ENCODE data around the gene RAI1.

Gene RAI1

GRCh38 chr17:17665255-17665654 is 16.0 kb upstream of the RAI1 start:
- no peak overlapping the region for H3K9ac ChIP-seq (ENCODE audit: low read length)
- H3K9me3 ChIP-seq (ENCODE audit: control insufficient read depth, insufficient read depth, low read depth, low read length) = no peaks in the 10 kb centered on the region
- H3K36me3 ChIP-seq (ENCODE audit: control insufficient read depth, insufficient read depth, low read length) = no peaks in the 10 kb centered on the region
- peaks cover 7% of the 10 kb centered on the region; the same call in 1 of the 2 replicates for H3K27me3 ChIP-seq (ENCODE audit: control insufficient read depth, insufficient read depth, low read length)
- H3K4me1 ChIP-seq (ENCODE audit: control insufficient read depth, insufficient read depth, low read length) = peaks cover 10% of the 10 kb centered on the region; the same call in 1 of the 2 replicates
- H3K4me3 ChIP-seq (ENCODE audit: low read depth, low read length) = no peak overlapping the region
- no peak overlapping the region for H3K27ac ChIP-seq (ENCODE audit: low read depth, low read length)

GRCh38 chr17:17666111-17666714 is 15.0 kb upstream of the RAI1 start:
- Histone ChIP-seq H3K36me3 (ENCODE audit: control insufficient read depth, insufficient read depth, low read length) (no peaks in the 10 kb centered on the region), H3K4me1 (ENCODE audit: control insufficient read depth, insufficient read depth, low read length) (peaks cover 10% of the 10 kb centered on the region; the same call in 1 of the 2 replicates), H3K9ac (ENCODE audit: low read length) (no peak overlapping the region), H3K27ac (ENCODE audit: low read depth, low read length) (no peak overlapping the region), H3K9me3 (ENCODE audit: control insufficient read depth, insufficient read depth, low read depth, low read length) (no peaks in the 10 kb centered on the region), H3K4me3 (ENCODE audit: low read depth, low read length) (no peak overlapping the region), H3K27me3 (ENCODE audit: control insufficient read depth, insufficient read depth, low read length) (peaks cover 7% of the 10 kb centered on the region; the same call in 1 of the 2 replicates)

- H3K4me1 ChIP-seq (ENCODE audit: control insufficient read depth, insufficient read depth, low read length) = peaks cover 10% of the 10 kb centered on the region; the same call in 1 of the 2 replicates
- H3K27ac ChIP-seq (ENCODE audit: low read depth, low read length) = no peak overlapping the region
- no peaks in the 10 kb centered on the region for H3K36me3 ChIP-seq (ENCODE audit: control insufficient read depth, insufficient read depth, low read length)
- no peak overlapping the region for H3K9ac ChIP-seq (ENCODE audit: low read length)
- no peak overlapping the region for H3K4me3 ChIP-seq (ENCODE audit: low read depth, low read length)
- H3K9me3 ChIP-seq (ENCODE audit: control insufficient read depth, insufficient read depth, low read depth, low read length) = no peaks in the 10 kb centered on the region
- H3K27me3 ChIP-seq (ENCODE audit: control insufficient read depth, insufficient read depth, low read length) = peaks cover 7% of the 10 kb centered on the region; the same call in 1 of the 2 replicates
Observed at GRCh38 chr17:17667231-17667630, 14.0 kb upstream of the RAI1 start.

GRCh38 chr17:17667947-17668346 is 13.3 kb upstream of the RAI1 start:
- Histone ChIP-seq H3K4me1 (ENCODE audit: control insufficient read depth, insufficient read depth, low read length) (peaks cover 9% of the 10 kb centered on the region; the same call in 1 of the 2 replicates), H3K36me3 (ENCODE audit: control insufficient read depth, insufficient read depth, low read length) (no peaks in the 10 kb centered on the region), H3K9me3 (ENCODE audit: control insufficient read depth, insufficient read depth, low read depth, low read length) (no peaks in the 10 kb centered on the region), H3K27me3 (ENCODE audit: control insufficient read depth, insufficient read depth, low read length) (peaks cover 7% of the 10 kb centered on the region; the same call in 1 of the 2 replicates), H3K9ac (ENCODE audit: low read length) (no peak overlapping the region), H3K27ac (ENCODE audit: low read depth, low read length) (no peak overlapping the region), H3K4me3 (ENCODE audit: low read depth, low read length) (no peak overlapping the region)

- H3K36me3 ChIP-seq (ENCODE audit: control insufficient read depth, insufficient read depth, low read length) = no peaks in the 10 kb centered on the region
- H3K27ac ChIP-seq (ENCODE audit: low read depth, low read length) = no peak overlapping the region
- no peak overlapping the region for H3K9ac ChIP-seq (ENCODE audit: low read length)
- no peaks in the 10 kb centered on the region for H3K9me3 ChIP-seq (ENCODE audit: control insufficient read depth, insufficient read depth, low read depth, low read length)
- H3K27me3 ChIP-seq (ENCODE audit: control insufficient read depth, insufficient read depth, low read length) = peaks cover 10% of the 10 kb centered on the region; the same call in 1 of the 2 replicates
- H3K4me3 ChIP-seq (ENCODE audit: low read depth, low read length) = no peak overlapping the region
- peaks cover 6% of the 10 kb centered on the region; the same call in 1 of the 2 replicates for H3K4me1 ChIP-seq (ENCODE audit: control insufficient read depth, insufficient read depth, low read length)
Observed at GRCh38 chr17:17668358-17668757, 12.9 kb upstream of the RAI1 start.

- Histone ChIP-seq H3K27me3 (ENCODE audit: control insufficient read depth, insufficient read depth, low read length) (peaks cover 16% of the 10 kb centered on the region), H3K27ac (ENCODE audit: low read depth, low read length) (no peak overlapping the region)
Observed at GRCh38 chr17:17668775-17669579, 12.3 kb upstream of the RAI1 start.

GRCh38 chr17:17669580-17670235 is 11.6 kb upstream of the RAI1 start:
- Histone ChIP-seq H3K4me1 (ENCODE audit: control insufficient read depth, insufficient read depth, low read length) (peaks cover 3% of the 10 kb centered on the region; the same call in 1 of the 2 replicates), H3K36me3 (ENCODE audit: control insufficient read depth, insufficient read depth, low read length) (no peaks in the 10 kb centered on the region), H3K27ac (ENCODE audit: low read depth, low read length) (no peak overlapping the region), H3K27me3 (ENCODE audit: control insufficient read depth, insufficient read depth, low read length) (peaks cover 18% of the 10 kb centered on the region), H3K9ac (ENCODE audit: low read length) (no peak overlapping the region), H3K9me3 (ENCODE audit: control insufficient read depth, insufficient read depth, low read depth, low read length) (no peaks in the 10 kb centered on the region), H3K4me3 (ENCODE audit: low read depth, low read length) (no peak overlapping the region)

More at GRCh38 chr17:17668775-17669579, 12.3 kb upstream of the RAI1 start:
- Histone ChIP-seq H3K9ac (ENCODE audit: low read length) (no peak overlapping the region), H3K4me1 (ENCODE audit: control insufficient read depth, insufficient read depth, low read length) (peaks cover 3% of the 10 kb centered on the region; the same call in 1 of the 2 replicates), H3K9me3 (ENCODE audit: control insufficient read depth, insufficient read depth, low read depth, low read length) (no peaks in the 10 kb centered on the region), H3K36me3 (ENCODE audit: control insufficient read depth, insufficient read depth, low read length) (no peaks in the 10 kb centered on the region), H3K4me3 (ENCODE audit: low read depth, low read length) (no peak overlapping the region)

GRCh38 chr17:17670701-17671305 is 10.5 kb upstream of the RAI1 start:
- H3K4me1 ChIP-seq (ENCODE audit: control insufficient read depth, insufficient read depth, low read length) = peaks cover 5% of the 10 kb centered on the region; the same call in 1 of the 2 replicates
- no peak overlapping the region for H3K9ac ChIP-seq (ENCODE audit: low read length)
- H3K27me3 ChIP-seq (ENCODE audit: control insufficient read depth, insufficient read depth, low read length) = peaks cover 28% of the 10 kb centered on the region
- no peaks in the 10 kb centered on the region for H3K36me3 ChIP-seq (ENCODE audit: control insufficient read depth, insufficient read depth, low read length)
- H3K27ac ChIP-seq (ENCODE audit: low read depth, low read length) = no peak overlapping the region
- H3K9me3 ChIP-seq (ENCODE audit: control insufficient read depth, insufficient read depth, low read depth, low read length) = no peaks in the 10 kb centered on the region
- no peak overlapping the region for H3K4me3 ChIP-seq (ENCODE audit: low read depth, low read length)

- Histone ChIP-seq H3K4me1 (ENCODE audit: control insufficient read depth, insufficient read depth, low read length) (peaks cover 11% of the 10 kb centered on the region; the same call in 1 of the 2 replicates), H3K9me3 (ENCODE audit: control insufficient read depth, insufficient read depth, low read depth, low read length) (no peaks in the 10 kb centered on the region), H3K4me3 (ENCODE audit: low read depth, low read length) (no peak overlapping the region), H3K36me3 (ENCODE audit: control insufficient read depth, insufficient read depth, low read length) (no peaks in the 10 kb centered on the region), H3K9ac (ENCODE audit: low read length) (no peak overlapping the region), H3K27ac (ENCODE audit: low read depth, low read length) (no peak overlapping the region), H3K27me3 (ENCODE audit: control insufficient read depth, insufficient read depth, low read length) (peaks cover 30% of the 10 kb centered on the region)
Observed at GRCh38 chr17:17671369-17672129, 9.7 kb upstream of the RAI1 start.
